IMR-90 (cell line): Measurements from ENCODE around the gene OSGEP.

ENCODE experiments used
- BHLHE40 ChIP-seq: fragments of 150-350 bp; IDR thresholded peaks from 2 replicates; pipeline ENCODE4 v1.6.1; 2016; ENCODE audit warnings: mild to moderate bottlenecking, low read depth, low read length
- MAZ ChIP-seq: IDR thresholded peaks from 2 replicates; pipeline ENCODE4 v1.6.1; 2012; ENCODE audit warnings: low read depth, mild to moderate bottlenecking, low read length, improper control_type of control experiment, moderate library complexity, borderline replicate concordance
- MXI1 ChIP-seq: IDR thresholded peaks from 2 replicates; pipeline ENCODE4 v1.6.1; 2012; ENCODE audit warnings: low read depth, mild to moderate bottlenecking, low read length, moderate library complexity, borderline replicate concordance
- NFE2L2 ChIP-seq: fragments of 150-350 bp; IDR thresholded peaks from 2 replicates; pipeline ENCODE4 v1.6.1; 2016; ENCODE audit warnings: low read depth, mild to moderate bottlenecking, low read length
- POLR2A ChIP-seq: IDR thresholded peaks from 2 replicates; pipeline ENCODE4 v1.6.1; 2012; ENCODE audit warnings: mild to moderate bottlenecking, low read depth, low read length
- RAD21 ChIP-seq: IDR thresholded peaks from 2 replicates; pipeline ENCODE4 v1.6.1; 2012; ENCODE audit warnings: low read length, improper control_type of control experiment

GRCh38 chr14:20446889-20447288 lies 7.7 kb downstream of the OSGEP start:
- TF ChIP-seq RAD21: no peak
- no peak for TF ChIP-seq POLR2A
- peak; percentile 93 for TF ChIP-seq NFE2L2
- no peak for TF ChIP-seq MXI1
- TF ChIP-seq MAZ: no peak
- no peak for TF ChIP-seq BHLHE40
